ENCODE data around the gene DAGLB.

GRCh38 chr7:6413637-6414036 is 34.1 kb downstream of the DAGLB start:
- no peak for TF ChIP-seq CTCF (conservative IDR thresholded peaks at IDR 0.05; ENCODE audit: low read length)
- no peak for TF ChIP-seq EZH2phosphoT487 (IDR thresholded peaks at IDR 0.05; ENCODE audit: borderline replicate concordance, low read depth, low read length)

Measured in OCI-LY7 (cell line).